HFF-Myc (cell line): ENCODE data around the gene MCC.

Experiments
- DNase-seq: peaks from one replicate; pipeline ENCODE4 v3.0.0-alpha.2; 2011; ENCODE audit warnings: low read depth; ENCODE audit errors: extremely low read depth
- H3K4me3 ChIP-seq: replicated peaks from 2 replicates; pipeline ENCODE4 v1.5.1; 2011; ENCODE audit warnings: low read depth, mild to moderate bottlenecking, control low read depth, low read length
- TF ChIP-seq, protein P1 (sequence below): IDR thresholded peaks from 2 replicates; pipeline ENCODE4 v1.5.1; 2012; ENCODE audit warnings: mild to moderate bottlenecking, low read depth, low read length, control low read depth; ENCODE audit errors: missing control alignments

MCC gene

DNA sequence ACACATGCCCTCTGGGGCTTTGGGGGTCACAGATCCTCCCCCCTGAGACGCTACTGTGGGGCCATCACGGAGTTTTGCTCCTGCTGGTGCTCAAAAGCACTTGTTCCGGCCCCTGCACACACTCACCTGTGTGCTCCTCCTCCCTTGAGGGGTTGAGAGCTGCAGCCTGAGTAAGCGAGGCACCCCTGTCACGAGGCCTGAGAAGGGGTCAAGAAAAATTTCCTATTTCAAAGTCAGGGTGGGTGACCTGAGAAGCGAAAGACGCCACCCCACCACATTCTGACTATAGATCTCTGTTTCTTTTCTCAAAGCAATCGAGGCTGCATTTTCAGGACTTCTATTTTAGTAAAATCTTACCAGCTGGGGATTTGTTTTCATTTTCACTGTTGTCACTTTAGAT is 373.2 kb downstream of the MCC start:
- DNase-seq: no peak
- H3K4me3 ChIP-seq: no peak overlapping the region
- TF ChIP-seq, protein P1, sequence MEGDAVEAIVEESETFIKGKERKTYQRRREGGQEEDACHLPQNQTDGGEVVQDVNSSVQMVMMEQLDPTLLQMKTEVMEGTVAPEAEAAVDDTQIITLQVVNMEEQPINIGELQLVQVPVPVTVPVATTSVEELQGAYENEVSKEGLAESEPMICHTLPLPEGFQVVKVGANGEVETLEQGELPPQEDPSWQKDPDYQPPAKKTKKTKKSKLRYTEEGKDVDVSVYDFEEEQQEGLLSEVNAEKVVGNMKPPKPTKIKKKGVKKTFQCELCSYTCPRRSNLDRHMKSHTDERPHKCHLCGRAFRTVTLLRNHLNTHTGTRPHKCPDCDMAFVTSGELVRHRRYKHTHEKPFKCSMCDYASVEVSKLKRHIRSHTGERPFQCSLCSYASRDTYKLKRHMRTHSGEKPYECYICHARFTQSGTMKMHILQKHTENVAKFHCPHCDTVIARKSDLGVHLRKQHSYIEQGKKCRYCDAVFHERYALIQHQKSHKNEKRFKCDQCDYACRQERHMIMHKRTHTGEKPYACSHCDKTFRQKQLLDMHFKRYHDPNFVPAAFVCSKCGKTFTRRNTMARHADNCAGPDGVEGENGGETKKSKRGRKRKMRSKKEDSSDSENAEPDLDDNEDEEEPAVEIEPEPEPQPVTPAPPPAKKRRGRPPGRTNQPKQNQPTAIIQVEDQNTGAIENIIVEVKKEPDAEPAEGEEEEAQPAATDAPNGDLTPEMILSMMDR: no peak

DNA sequence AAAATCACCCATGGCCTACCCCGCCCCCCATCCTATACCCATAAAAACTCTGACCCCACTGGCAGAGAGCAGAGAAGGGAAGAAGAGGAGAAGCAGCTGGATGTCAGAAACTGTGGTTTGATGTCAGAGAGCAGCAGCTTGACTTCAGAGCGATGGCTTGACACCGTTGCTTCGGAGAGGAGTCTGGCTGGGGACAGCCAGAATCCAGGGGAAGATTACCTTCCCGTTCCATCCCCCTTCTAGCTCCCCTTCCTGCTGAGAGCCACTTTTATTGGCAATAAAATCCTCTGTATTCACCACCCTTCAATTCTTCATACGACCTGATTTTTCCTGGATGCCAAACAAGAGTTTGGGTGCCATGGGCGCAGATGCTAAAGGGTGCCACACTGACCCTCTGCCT is 373.7 kb downstream of the MCC start:
- TF ChIP-seq, protein P1: no peak
- no peak overlapping the region for H3K4me3 ChIP-seq
- DNase-seq: no peak

DNA sequence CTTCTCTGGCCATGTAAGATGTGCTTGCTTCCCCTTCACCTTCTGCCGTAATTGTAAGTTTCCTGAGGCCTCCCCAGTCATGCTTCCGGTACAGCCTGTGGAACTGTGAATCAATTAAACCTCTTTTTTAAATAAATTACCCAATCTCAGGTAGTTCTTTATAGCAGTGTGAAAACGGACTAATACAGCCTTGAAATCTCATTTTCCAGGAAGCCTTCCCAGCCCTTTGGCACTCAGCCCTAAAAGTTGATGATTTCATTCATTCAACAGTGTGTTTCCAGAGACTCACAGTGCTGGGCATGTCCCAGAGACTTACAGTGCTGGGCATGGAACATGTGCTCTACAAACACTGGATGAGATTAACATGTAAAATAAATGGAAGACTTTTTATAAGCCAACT is 375.8 kb downstream of the MCC start:
- no peak for DNase-seq
- TF ChIP-seq, protein P1: no peak
- no peak overlapping the region for H3K4me3 ChIP-seq

DNA sequence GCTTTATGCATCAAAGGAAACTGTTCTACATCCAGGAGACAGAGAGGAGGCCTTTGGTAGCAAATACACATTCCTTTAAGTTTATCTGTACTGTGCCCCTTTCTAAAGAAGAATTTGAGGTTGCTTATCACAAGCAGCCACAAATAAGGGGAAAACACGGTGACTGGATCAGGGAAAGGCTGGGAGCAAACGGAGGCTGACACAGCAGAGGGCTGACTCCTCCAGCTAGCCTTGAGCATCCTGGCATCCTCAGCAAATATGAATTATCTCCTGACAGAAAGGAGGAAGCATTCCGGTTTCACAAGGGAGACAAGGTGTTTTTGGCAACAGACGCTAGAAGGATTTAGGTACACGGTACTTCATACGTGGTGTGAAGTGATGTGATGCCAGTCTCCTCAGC is 378.1 kb downstream of the MCC start:
- H3K4me3 ChIP-seq: no peak overlapping the region
- no peak for DNase-seq
- TF ChIP-seq, protein P1: no peak

DNA sequence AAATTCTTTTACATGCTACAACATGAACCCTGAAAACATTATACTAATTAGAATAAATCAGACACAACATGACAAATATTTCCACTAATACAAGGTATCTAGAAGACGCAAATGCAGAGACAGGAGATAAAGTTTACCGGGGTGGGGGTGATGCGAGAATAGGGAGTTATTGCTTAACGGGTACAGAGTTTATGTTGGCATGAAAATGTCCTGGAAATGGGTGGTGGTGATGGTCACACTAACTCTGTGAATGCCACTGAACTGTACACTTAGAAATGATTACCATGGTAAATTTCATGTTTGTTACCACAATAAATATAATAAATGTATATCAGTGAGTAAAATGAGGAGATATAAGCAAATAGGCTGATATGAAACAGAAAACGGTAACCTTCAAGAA is 378.9 kb downstream of the MCC start:
- H3K4me3 ChIP-seq: no peak overlapping the region
- DNase-seq: no peak
- TF ChIP-seq, protein P1: no peak

DNA sequence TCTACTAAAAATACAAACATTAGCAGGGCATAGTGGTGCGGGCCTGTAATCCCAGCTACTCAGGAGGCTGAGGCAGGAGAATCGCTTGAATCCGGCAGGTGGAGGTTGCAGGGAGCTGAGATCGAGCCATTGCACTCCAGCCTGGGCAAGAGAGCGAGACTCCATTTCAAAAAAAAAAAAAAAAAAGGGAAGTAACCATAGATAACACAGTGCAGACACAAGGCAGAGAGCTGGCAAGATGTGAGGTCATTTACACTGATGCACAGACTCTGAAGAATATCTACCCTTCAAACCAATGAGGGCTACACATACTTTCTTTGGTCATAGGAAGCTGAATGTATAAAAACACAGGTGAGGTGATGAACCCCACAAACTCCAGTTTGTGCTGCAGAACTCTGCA is 379.8 kb downstream of the MCC start:
- H3K4me3 ChIP-seq: no peak overlapping the region

DNA sequence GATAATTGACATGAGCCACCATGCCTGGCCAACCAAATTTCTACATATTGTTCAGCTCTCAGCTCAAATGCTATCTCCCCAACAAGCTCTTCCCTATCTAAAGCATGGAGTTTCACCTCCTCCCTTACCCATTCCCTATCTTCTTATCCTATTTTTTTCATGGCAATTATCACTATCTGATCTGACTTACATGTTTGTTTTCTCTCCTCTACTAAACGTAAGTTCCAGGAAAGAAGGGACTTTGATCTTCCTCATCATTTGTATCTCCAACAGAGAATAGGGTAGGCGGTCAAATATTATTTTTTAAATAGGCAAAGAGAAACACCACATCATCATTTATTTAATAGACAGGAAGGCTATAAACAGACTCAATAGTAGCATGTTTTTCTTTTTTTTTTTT is 381.4 kb downstream of the MCC start:
- no peak for DNase-seq
- TF ChIP-seq, protein P1: no peak
- H3K4me3 ChIP-seq: no peak overlapping the region

More for the DNA sequence above, 379.8 kb downstream of the MCC start:
- TF ChIP-seq, protein P1: no peak
- DNase-seq: no peak
